ENCODE data around the gene DHRS1.

GRCh38 chr14:24278424-24278823 lies 21.2 kb downstream of the DHRS1 start:
- no peak for TF ChIP-seq CTCF (IDR thresholded peaks at IDR 0.05; ENCODE audit: borderline replicate concordance, extremely low read depth, low read length, poor library complexity, severe bottlenecking)
- TF ChIP-seq EZH2 (IDR thresholded peaks at IDR 0.05; ENCODE audit: borderline replicate concordance, low read depth, low read length, severe bottlenecking), result no peak
